BE2C (cell line): ENCODE data around the gene BHLHE23.
"Not testable (repeated sequence)": the region's sequence is repeated elsewhere in the genome, so short reads cannot be mapped to it uniquely, and the experiment has no call there.

Experiments
- DNase-seq: peaks from one replicate; pipeline ENCODE4 v3.0.0-alpha.2; 2020
- H3K27me3 ChIP-seq: fragments of 250-450 bp; sonication (Bioruptor Pico); 2 replicates; pipeline ENCODE4 v1.5.1; 2020; ENCODE audit warnings: mild to moderate bottlenecking
- H3K36me3 ChIP-seq: fragments of 250-450 bp; sonication (Bioruptor Pico); 2 replicates; pipeline ENCODE4 v1.5.1; 2020; ENCODE audit warnings: mild to moderate bottlenecking
- H3K4me1 ChIP-seq: fragments of 250-450 bp; sonication (Bioruptor Pico); 2 replicates; pipeline ENCODE4 v1.5.1; 2020
- H3K4me3 ChIP-seq: 2 replicates; pipeline ENCODE4 v1.5.1; 2011; ENCODE audit warnings: low read depth, low read length
- H3K9me3 ChIP-seq: fragments of 250-450 bp; sonication (Bioruptor Pico); 2 replicates; pipeline ENCODE4 v1.5.1; 2020
- CTCF ChIP-seq: IDR thresholded peaks from 2 replicates; pipeline ENCODE4 v1.5.1; 2012; ENCODE audit warnings: mild to moderate bottlenecking, low read depth, low read length

Gene BHLHE23

GRCh38 chr20:63037669-63038268 lies 31.0 kb upstream of the BHLHE23 start:
- no peaks in the 10 kb centered on the region for H3K4me1 ChIP-seq
- peaks cover 80% of the 10 kb centered on the region for H3K27me3 ChIP-seq
- no peaks in the 10 kb centered on the region; the same call in 1 of the 2 replicates for H3K9me3 ChIP-seq
- H3K4me3 ChIP-seq, result 0 out of 2 replicates have a peak overlapping the region, but pooled peaks have one; percentile 10
- no peak for TF ChIP-seq CTCF
- DNase-seq, result peak; percentile 4
- H3K36me3 ChIP-seq, result no peaks in the 10 kb centered on the region

- peak; percentile 6 for DNase-seq
- Histone ChIP-seq H3K27me3 (peaks cover 81% of the 10 kb centered on the region), H3K9me3 (no peaks in the 10 kb centered on the region; the same call in 1 of the 2 replicates), H3K4me1 (no peaks in the 10 kb centered on the region), H3K36me3 (no peaks in the 10 kb centered on the region), H3K4me3 (no peak overlapping the region)
- TF ChIP-seq CTCF, result no peak
These were observed 29.5 kb upstream of the BHLHE23 start for GRCh38 chr20:63036291-63036690.

GRCh38 chr20:63035603-63036185 lies 28.9 kb upstream of the BHLHE23 start:
- no peaks in the 10 kb centered on the region for H3K4me1 ChIP-seq
- no peak for TF ChIP-seq CTCF
- H3K9me3 ChIP-seq, result no peaks in the 10 kb centered on the region; the same call in 1 of the 2 replicates
- peak; percentile 6 for DNase-seq
- peaks cover 78% of the 10 kb centered on the region for H3K27me3 ChIP-seq
- H3K4me3 ChIP-seq, result no peak overlapping the region
- H3K36me3 ChIP-seq, result no peaks in the 10 kb centered on the region

- DNase-seq, H3K4me3 ChIP-seq, H3K36me3 ChIP-seq, H3K9me3 ChIP-seq, H3K4me1 ChIP-seq: not testable (repeated sequence)
- peaks cover 78% of the 10 kb centered on the region for H3K27me3 ChIP-seq
These were observed 28.2 kb upstream of the BHLHE23 start for GRCh38 chr20:63034710-63035602.

GRCh38 chr20:63033794-63034709 lies 27.3 kb upstream of the BHLHE23 start:
- TF ChIP-seq CTCF, result no peak
- no peaks in the 10 kb centered on the region; the same call in 1 of the 2 replicates for H3K9me3 ChIP-seq
- H3K36me3 ChIP-seq, result no peaks in the 10 kb centered on the region
- DNase-seq, result no peak
- H3K27me3 ChIP-seq, result peaks cover 78% of the 10 kb centered on the region
- H3K4me3 ChIP-seq, result no peak overlapping the region
- no peaks in the 10 kb centered on the region for H3K4me1 ChIP-seq
